HepG2 (cell line): ENCODE results near the gene CD300A. TPM values are rescaled to one million over a fixed set of nuclear protein-coding genes. Genes with fewer than 3 reads are reported as not detected.

Experiments used
- ATF6 ChIP-seq: sonication (generic); formaldehyde crosslinking; conservative IDR thresholded peaks from 2 replicates; pipeline ENCODE4 v1.4.0; 2020; ENCODE audit warnings: missing genetic modification reagents
- E2F2 ChIP-seq: sonication (generic); formaldehyde crosslinking; IDR thresholded peaks from 2 replicates; pipeline ENCODE4 v1.4.0; 2020; ENCODE audit warnings: missing genetic modification reagents, borderline replicate concordance
- GATA4 ChIP-seq: sonication (generic); IDR thresholded peaks from 2 replicates; pipeline ENCODE4 v1.6.1; 2016; ENCODE audit warnings: antibody characterized with exemption, low read depth, borderline replicate concordance
- GRHL1 ChIP-seq: sonication (generic); formaldehyde crosslinking; conservative IDR thresholded peaks from 2 replicates; pipeline ENCODE4 v1.8.0; 2022; ENCODE audit warnings: missing genetic modification reagents
- HDAC1 ChIP-seq: sonication (generic); formaldehyde crosslinking; IDR thresholded peaks from 2 replicates; pipeline ENCODE4 v1.5.1; 2020; ENCODE audit warnings: mild to moderate bottlenecking, missing genetic modification reagents
- JUNB ChIP-seq: sonication (generic); formaldehyde crosslinking; IDR thresholded peaks from 2 replicates; pipeline ENCODE4 v1.8.0; 2022; ENCODE audit warnings: missing genetic modification reagents, mild to moderate bottlenecking, borderline replicate concordance
- PHF20 ChIP-seq: sonication (generic); formaldehyde crosslinking; IDR thresholded peaks from 2 replicates; pipeline ENCODE4 v1.5.0; 2020; ENCODE audit warnings: mild to moderate bottlenecking, missing genetic modification reagents
- SRY ChIP-seq: sonication (generic); formaldehyde crosslinking; IDR thresholded peaks from 2 replicates; pipeline ENCODE4 v1.8.0; 2022; ENCODE audit warnings: mild to moderate bottlenecking, missing genetic modification reagents
- TRIM24 ChIP-seq: sonication (generic); formaldehyde crosslinking; IDR thresholded peaks from 2 replicates; pipeline ENCODE4 v1.8.0; 2022; ENCODE audit warnings: mild to moderate bottlenecking, missing genetic modification reagents
- ZNF20 ChIP-seq: sonication (generic); formaldehyde crosslinking; IDR thresholded peaks from 2 replicates; pipeline ENCODE4 v1.4.0; 2020; ENCODE audit warnings: mild to moderate bottlenecking, moderate library complexity, missing genetic modification reagents
- ZNF234 ChIP-seq: sonication (generic); formaldehyde crosslinking; conservative IDR thresholded peaks from 2 replicates; pipeline ENCODE4 v1.5.1; 2020; ENCODE audit warnings: mild to moderate bottlenecking, missing genetic modification reagents
- ZNF407 ChIP-seq: sonication (generic); formaldehyde crosslinking; IDR thresholded peaks from one replicate; pipeline ENCODE4 v1.5.1; 2020; ENCODE audit warnings: mild to moderate bottlenecking, missing genetic modification reagents; ENCODE audit errors: not compliant biosample characterization
- ZNF468 ChIP-seq: sonication (generic); formaldehyde crosslinking; IDR thresholded peaks from 2 replicates; pipeline ENCODE4 v1.8.0; 2022; ENCODE audit warnings: mild to moderate bottlenecking, moderate library complexity, missing genetic modification reagents
- ZNF607 ChIP-seq: sonication (generic); formaldehyde crosslinking; IDR thresholded peaks from 2 replicates; pipeline ENCODE4 v1.5.1; 2020; ENCODE audit warnings: missing genetic modification reagents, mild to moderate bottlenecking, borderline replicate concordance
- ZNF768 ChIP-seq: sonication (generic); formaldehyde crosslinking; IDR thresholded peaks from 2 replicates; pipeline ENCODE4 v1.4.0; 2020; ENCODE audit warnings: missing genetic modification reagents
- polyA plus RNA-seq, 8 experiments: library from polyadenylated mRNA; depleted of rRNA in 3 of 8; stranded (reverse) in 7 of 8; unstranded in 1 of 8; fragments of >200 nt; fragmentation: Illumina TruSeq in 4 of 8; extraction: Trizol in 4 of 8; gene quantifications; 2 replicates each; pipeline versions ENCODE4 v1.2.1 to v1.2.3, GENCODE V29; 2011 to 2016; ENCODE audit warnings: low read depth in 4 of 8, missing spikeins in 1 of 8, mixed read lengths in 1 of 8; ENCODE audit not compliant: insufficient read depth in 1 of 8
- total RNA-seq, 5 experiments: library from RNA; depleted of rRNA; stranded (reverse); fragments of >200 nt; fragmentation: Illumina TruSeq; extraction: Trizol; gene quantifications; 2 replicates each; pipeline ENCODE4 v1.2.3, GENCODE V29; 2016; ENCODE audit warnings: low read depth in 1 of 5

Gene CD300A
- total and polyA plus RNA-seq, 2 of the 13 experiments (the other 11 are each of a cell fraction or from before 2014, with no cell fraction given) = not detected

- TF ChIP-seq TRIM24 (CRISPR knock-in tag) = no peak
- TF ChIP-seq JUNB (CRISPR knock-in tag) = no peak
- peak; percentile 80; the same call in 1 of the 2 replicates for TF ChIP-seq PHF20
- TF ChIP-seq E2F2 (CRISPR knock-in tag) = no peak
- no peak for TF ChIP-seq ZNF768
- no peak for TF ChIP-seq ZNF20 (CRISPR knock-in tag)
- no peak for TF ChIP-seq GRHL1 (CRISPR knock-in tag)
- TF ChIP-seq SRY (CRISPR knock-in tag) = peak; percentile 79
- 0 out of 2 replicates have a peak, but pooled peaks have one; percentile 41 for TF ChIP-seq ZNF234 (CRISPR knock-in tag)
- TF ChIP-seq GATA4 = no peak; the same call in none of the 2 replicates
- TF ChIP-seq ZNF607 (CRISPR knock-in tag) = no peak; the same call in 1 of the 2 replicates
- peak; percentile 74; the same call in 1 of the 2 replicates for TF ChIP-seq ZNF468 (CRISPR knock-in tag)
- peak; percentile 63; the same call in 1 of the 2 replicates for TF ChIP-seq ATF6 (CRISPR knock-in tag)
- no peak for TF ChIP-seq ZNF407
- TF ChIP-seq HDAC1 (CRISPR knock-in tag) = peak; percentile 71; the same call in 1 of the 2 replicates
Observed at GRCh38 chr17:74427048-74427762, 39.2 kb upstream of the CD300A start (continued).
